Measurements from ENCODE around the gene SIK2.
"Not testable (repeated sequence)": the region's sequence is repeated elsewhere in the genome, so short reads cannot be mapped to it uniquely, and the experiment has no call there.

Gene SIK2

DNA sequence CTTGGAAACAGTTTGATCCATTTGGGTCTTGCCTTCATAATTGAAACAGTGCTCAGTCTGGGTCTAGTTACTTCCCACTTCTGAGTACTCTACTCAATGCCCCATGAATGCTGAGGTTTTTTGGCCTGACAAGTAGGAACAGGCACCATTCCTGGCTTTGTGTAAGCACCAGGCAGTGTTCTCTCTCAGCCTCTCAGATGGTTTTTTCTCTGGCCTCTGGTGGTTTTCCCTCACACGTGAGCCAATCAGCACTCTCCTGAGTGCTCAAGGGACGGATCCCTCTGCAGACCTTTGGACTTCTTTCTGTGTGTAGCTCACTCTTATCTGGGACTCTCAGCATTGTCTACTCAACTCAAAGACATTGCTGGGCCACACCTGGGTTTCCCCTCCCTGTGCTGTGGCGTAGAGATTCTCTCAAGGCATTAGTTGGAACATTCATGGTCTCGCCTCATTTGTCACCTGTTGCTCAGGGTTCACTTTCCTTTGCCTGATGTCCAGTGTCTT, 21.3 kb downstream of the SIK2 start:
- DNase-seq: no peak

DNA sequence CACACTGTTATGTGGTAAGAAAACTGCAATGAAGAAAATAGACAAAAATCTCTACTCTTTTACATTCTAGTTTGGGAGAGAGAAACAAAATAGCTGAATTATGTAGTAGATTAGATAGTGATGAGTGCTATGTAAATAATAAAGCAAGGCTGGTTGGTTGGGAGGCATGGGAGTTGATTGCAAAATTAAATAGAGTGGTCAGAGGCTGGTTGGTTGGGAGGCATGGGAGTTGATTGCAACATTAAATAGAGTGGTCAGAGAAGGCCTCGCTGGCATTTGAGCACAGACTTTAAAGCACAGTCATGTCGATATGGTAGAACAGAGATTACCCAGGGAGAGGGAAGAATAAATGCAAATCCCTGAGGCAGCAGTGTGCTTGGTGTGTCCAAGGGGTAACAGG, 22.4 kb downstream of the SIK2 start:
- DNase-seq: no peak

DNA sequence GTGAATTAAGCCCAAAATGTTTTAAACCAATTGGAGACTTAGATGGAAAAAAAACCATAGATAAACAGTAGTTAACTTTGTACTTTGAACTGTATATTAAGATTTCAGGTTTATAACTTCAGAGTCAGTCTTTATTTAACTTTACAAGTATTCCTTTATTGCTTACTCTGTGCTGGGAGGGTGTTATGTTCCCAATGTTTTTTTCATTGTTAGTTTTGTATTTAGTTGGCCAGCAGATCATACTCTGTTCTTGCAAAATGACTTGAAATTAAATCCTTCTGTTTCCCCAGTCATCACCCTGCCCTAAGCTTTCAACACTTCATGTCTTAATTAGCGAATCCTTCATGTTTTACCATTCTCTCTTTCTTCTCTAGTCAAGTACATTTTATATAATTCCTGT, 25.3 kb downstream of the SIK2 start:
- DNase-seq: no peak

DNA sequence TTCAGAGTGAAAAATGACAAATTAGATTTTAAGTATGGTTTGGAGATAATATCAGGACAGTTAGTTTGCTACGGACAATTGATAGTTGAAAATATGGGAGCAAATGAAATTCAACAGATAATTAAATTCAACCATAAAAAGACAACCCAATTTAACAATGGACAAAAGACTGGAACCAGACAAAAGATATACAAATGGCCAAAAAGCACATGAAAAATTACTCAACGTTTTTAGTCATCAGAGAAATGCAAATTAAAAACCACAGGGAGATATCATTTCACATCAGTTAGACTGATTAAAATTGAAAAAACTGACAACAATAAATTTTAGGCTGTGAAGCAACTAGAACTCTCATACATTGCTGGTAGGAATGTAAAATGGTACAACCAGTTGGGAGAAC, 27.2 kb downstream of the SIK2 start:
- no peak for DNase-seq

DNA sequence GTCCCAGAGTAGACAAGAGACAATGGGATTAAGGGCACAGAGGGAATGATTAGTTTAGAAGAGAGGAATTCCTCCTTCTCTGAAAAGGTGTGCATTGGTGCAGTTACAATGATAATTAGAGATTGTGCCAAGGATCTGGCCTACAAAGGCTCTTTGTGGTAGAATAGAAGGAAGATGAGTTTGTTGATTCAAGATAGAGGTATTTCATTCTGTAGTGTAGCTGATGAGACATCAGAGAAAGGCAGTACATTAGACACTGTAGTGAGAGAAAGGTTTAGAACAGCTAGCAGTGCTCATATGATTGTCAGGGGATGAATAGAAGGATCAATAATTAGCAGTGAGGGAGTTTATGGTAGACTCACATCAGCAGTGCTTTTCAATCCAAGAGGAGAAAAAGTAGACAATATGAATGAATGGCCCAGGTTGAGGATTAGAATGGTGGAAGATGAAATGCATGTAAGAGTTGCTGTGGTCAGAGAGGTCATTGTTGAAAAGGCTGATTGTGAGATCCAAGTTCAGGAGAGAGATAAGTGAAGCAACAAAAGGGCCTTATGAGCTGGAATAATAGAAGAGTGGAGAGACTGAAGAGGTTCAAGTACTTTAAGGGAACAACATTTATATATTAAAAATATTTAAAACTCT, 28.9 kb downstream of the SIK2 start:
- DNase-seq: no peak

DNA sequence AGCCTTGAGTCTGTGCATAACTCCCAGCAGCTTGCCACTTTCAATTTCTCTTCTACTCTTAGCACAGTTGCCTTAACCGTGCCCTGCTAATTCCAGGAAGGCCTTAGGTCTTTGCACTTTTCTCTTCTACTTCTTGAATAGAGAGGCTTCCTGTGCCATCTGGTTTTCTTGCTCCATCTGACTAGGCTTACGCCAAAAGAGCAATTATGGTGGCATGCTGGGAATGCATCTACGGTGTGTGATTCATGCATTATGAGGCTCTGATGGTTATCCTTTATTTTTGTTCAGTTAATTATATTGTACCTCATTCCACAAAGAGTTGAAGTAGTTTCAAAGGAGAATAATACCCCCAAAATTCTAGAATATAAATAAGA, 29.4 kb downstream of the SIK2 start:
- DNase-seq: peak in 1 of 58 donors; percentile 19

DNA sequence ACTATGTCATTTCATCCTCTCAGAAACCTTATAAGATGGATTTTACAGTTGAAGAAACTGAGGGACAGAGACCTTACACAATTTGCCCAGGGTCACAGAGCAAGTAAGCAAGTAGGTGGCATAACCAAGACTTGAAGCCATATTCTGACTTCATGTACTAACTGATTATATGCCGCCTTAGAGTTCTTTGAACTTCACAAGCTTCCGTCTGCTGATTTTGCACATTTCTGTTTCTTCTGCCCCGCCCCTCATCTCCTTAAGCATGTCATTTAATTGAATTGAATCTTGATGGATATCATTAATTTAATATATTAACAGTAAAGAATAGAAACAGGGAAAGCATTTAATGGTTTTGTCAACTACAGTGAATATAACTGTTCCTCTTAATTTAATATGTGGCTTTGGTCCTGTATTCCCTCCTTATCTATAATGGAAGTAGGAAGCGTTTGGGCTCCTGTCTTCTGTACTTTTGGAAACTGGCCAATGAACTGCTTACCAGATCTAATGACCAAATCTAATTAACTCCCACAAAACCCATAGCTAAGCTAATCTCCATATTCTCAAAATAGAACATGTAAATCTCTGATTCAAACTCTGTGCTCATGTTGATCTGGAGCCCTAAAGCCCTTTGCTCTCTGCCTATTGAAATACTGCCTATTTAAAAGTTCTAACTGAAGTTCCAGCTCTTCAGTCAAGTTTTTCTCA, 30.4 kb downstream of the SIK2 start:
- DNase-seq: no peak

DNA sequence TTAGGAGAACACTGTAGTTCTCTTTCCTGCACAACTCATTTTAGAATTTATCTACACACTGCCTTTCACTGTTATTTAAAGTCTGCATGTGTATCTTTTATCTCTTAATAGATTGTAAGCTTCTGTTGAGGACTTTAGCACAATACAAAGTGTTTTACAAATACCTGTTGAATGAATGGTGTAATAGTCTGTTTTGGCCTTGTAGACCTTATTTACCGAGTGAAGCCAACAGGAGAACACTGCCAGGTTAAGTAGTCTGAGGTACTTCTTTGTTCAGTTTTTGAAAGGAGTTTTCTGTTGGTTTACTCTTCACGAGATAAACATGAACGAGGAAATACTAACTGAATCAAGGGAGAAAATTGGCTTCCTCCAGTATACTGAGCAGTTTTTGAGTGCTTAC, 31.0 kb downstream of the SIK2 start:
- no peak for DNase-seq

DNA sequence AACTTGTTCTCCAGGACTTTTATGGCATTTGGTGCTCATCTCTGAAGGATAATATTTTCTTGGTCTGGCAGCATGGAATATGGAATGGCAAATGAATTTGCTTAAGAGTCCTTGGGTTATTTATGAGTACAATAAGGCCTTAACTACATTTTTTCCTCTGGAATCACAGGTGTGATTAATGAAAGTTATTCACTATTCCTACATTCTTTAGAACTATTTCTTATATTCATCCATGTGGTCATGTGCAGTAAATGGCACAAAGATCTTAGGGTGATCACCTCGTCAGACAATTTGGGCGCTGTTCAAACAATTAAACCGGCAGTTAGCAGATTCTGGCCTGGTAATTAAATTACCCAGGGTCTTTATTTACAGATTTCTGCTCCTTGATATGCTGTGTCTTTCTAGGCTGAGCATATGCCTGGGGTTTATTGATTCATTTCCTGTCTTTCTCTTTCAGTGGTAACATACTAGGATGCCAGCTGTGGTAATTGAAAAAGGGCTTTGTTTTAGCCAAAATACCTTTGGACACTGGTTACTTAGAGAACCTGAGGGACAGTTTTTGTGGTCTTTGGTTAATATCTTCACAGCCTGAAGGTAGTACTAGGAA, 31.6 kb downstream of the SIK2 start:
- DNase-seq: no peak

DNA sequence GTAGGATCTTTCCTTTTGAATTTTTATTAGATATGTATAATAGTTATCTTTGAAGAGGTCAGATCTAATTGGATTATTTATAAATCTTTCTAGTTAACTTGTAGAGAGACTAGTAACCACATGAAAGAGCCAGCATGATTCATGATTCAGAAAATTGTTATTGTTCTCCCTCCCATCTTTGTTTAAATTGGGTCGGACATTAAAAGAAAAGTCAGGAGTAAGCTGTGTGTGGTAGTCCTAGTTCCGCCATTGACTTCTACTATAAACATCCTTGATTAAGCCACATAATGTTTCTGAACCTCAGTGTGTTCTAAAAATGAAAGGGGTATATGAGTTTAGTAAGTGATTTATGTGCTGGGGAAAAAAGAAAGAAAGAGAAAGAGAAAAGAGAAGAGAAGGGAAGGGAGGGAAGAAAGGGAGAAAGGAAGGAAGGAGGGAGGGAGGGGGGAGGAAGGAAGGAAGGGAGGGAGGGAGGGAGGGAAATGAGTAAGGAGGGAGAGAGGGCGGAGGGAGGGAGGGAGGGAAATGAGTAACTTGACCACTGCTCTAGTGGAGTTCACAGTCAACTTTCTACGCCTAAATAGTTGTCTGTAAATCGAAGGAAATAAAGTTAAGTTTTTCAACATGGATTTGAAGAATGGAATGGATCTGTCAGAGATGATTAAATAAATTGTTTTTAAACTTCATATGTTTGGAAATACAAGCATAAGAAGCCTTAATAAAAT, 32.9 kb downstream of the SIK2 start:
- DNase-seq: no peak

DNA sequence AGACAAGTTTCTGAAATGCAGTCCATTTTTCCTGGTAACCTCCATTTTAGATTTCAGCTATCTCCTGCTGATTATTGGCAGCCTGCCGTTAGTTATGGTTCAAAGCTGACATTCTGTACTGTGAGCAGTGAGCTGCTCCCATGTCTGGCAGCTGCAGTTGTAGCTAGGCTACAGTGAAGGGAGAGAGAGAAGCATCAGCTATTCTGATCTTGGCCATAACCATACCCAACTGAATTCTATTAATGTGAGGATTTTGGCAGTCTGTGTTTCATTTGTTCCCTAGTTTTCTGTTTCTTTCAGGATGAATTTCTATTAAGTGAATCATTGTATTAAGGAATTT, 33.4 kb downstream of the SIK2 start:
- peak in 48 of 58 donors; percentile 4 to 86 (median 30) for DNase-seq

DNA sequence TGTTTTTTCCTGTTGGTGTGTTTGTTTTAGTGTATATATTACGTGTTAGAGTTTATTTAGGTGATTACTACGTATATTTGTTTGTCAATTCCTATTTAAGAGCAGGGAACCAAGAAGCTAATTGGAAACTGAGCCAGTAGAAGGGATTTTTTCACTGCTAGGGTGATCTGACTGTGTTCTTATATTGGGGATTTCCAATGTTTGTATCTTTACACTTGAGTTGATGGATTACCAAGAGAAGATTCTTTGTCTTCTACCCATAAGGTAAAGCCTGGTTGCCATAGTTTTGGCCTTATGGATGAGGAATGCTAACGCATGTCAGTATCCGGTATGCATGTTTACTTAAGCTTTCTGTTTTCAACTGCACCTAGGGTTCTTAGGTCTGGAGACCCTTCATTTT, 35.6 kb downstream of the SIK2 start:
- no peak for DNase-seq

DNA sequence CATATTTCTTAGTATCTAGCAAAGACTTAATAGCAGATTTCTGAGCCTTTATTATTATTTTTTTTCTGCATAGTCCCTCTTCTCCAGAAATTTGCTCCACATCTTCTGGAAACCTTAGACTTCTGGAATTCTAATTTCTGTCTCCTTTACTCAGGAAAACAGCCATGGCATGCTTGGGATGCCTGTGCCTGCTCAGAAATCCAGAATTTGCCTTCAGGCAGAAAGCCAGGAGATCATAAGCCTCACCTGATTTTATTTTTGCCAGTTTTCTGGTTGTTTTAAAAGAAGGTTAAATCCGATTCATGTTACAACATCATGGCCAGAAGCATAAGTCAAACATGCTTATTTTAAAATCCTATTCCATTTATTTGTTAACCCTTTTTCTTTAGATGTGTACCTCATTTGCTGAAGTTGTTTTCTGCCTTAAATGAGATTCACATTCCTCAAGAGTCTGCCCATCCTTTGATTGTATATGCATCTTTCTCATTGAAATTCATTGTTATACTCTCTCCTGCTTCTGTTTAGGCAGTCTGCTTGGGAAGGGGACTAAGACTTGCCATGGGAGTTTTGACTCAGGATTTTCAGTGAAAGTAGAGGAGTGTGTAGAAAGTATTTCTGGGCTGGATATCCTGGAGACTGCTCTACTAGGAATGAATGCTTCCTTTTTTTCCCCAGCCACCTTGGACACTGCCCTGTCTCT, 37.1 kb downstream of the SIK2 start:
- DNase-seq: no peak

DNA sequence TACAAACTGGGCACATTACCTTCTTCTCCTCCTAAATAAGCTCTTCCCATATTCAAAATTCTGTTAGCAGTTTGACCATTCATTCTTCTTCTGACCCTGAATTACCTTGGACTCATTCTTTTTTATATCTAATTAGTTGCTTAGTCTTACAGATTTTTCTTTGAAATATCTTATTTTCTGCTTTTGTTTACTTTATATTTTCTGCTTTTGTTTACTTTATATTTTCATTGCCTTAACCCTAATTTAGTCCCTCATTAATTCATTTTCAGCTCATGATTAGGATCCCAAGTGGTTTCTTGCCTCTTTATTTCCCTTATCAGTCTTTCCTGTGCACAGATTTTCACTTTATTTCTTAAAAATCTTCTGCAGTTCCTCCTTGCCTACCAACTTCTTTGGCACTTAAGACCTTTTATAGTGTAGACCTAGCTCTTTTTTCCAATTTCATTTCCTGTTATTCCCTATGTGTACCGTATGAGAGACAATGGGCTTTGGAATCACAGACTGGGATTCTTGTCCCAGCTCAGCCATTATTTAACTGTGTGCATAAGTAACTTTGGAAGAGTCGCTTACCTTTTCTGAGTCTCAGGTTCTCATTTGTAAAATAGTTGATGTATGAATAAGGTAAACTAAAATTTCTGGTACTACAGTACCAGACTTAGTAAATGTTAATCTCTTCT, 39.2 kb downstream of the SIK2 start:
- DNase-seq: no peak

DNA sequence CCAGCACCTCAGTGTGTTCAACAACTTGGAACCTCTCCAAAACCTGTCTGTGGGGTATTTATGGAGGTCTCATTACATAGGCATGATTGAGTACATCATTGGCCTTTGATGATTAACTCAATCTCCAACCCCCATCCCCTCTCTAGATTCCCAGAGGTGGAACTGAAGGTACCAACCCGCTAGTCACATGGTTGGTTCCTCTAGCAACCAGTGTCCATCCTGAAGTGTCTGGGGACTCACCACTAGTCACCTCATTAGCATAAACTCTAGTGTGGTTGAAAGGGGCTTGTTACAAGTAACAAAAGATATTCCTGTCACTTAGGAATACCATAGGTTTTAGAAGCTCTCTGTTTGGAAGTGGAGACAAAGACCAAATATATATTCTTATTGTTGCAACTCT, 40.3 kb downstream of the SIK2 start:
- DNase-seq: no peak

DNA sequence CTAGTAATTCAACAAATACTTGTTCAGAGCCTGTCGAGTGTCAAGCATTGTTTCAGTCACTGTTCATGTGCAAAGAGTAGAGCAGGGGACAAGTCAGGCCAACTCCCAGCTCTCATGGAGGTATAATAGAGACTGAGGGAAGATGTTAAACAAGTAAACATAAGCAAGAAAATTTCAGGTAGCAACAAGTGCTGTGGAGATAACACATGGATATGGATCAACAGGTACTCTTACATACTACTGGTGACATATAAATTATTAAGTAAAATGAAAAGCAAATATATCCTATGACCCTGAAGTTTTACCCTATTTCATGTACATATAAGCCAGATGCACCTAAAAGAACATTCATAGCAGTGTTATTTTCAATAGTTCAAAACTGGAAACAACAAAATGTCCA, 42.7 kb downstream of the SIK2 start:
- DNase-seq: no peak

DNA sequence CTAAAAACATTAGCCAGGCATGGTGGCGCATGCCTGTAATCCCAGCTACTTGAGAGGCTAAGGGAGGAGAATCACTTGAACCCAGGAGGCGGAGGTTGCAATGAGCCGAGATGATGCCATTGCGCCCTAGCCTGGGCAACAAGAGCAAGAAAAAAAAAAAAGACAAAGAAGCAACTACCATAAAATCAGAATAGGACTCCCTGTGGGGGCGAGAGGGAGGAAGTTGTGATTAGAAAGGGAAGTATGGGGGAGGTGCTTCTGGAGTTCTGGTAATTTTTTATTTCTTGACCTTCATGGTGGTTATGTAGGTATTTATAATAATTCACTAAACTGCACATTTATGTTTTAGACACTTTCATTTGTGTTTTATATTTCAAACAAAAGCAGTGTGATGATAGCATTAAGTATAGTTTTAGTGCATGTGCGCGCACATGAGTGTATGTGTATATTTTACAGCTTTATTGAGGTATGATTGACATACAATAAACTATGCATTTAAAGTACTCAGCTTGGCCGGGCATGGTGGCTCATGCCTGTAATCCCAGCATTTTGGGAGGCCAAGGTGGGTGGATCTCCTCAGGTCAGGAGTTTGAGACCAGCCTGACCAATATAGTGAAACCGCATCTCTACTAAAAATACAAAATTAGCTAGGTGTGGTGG, 43.5 kb downstream of the SIK2 start:
- no peak for DNase-seq

DNA sequence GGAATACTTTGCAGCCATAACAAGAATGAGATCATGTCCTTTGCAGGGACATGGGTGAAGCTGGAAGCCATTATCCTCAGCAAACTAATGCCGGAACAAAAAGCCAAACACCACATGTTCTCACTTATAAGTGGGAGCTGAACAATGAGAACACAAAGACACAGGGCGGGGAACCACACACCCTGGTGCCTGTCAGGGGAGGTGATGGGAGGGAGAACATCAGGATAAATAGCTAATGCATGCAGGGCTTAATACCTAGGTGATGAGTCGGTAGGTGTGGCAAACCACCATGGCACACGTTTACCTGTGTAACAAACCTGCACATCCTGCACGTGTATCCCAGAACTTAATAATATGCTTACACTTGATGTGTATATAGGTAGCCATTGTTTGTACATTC, 49.1 kb downstream of the SIK2 start:
- DNase-seq: not testable (repeated sequence)

DNA sequence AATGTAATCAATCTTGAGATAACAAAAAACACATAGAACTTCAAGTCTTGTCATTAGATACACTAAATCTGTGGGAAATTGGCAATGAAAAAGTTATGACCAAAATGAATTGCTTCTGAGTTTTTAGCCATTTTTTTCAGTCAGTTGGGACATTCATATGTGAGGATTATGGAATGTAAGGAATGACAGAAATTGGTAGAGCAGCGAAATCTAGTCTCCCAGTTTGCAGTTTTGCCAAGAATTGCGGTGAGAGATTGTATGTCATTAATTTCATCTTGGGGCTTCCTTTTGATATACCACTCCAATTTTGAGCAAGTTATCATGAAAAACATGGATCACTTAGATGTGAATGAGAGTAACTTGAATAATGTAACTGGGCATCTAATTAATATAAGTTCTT, 49.9 kb downstream of the SIK2 start:
- DNase-seq: no peak

DNA sequence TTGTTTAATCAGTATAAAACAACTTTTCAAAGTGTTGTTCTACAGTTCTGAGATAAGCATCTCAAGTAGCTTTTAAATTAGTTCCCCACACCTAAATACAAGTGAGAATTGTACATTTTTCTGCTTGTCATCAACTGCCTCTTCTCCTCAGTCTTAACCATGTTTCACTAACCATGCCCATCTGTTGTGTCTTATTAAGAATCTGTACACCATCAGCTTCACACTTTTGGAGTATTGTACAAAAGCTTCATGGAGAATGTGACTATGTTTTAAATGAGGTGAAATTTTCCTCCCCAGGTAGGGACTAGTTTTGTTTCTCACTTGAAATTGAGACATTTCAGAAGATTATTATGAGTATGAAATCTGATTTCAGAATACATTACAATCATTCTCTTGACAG, 52.4 kb downstream of the SIK2 start:
- no peak for DNase-seq

DNA sequence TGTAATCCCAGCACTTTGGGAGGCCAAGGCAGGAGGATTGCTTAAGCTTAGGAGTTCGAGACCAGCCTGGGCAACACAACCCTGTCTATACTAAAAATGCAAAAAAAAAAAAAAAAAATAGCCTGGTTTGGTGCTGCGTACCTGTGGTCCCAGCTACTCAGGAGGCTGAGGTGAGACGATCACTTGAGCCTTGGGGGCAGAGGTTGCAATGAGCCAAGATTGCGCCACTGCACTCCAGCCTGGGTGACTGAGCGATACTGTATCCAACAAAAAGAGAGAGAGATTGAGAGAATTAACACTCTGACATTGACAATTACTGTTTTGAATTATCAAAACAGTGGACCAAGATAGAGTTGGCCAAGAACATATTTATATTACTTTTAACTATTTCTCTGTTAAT, 53.7 kb downstream of the SIK2 start:
- DNase-seq: no peak
